Adipocyte (in vitro differentiated cells): ENCODE data around the gene ELF1.

Experiments
- DNase-seq: peaks from one replicate; pipeline ENCODE4 v3.0.0-alpha.2; 2015; ENCODE audit warnings: low read depth
- H3K27me3 ChIP-seq: replicated peaks from 2 replicates; pipeline ENCODE4 v1.7.0; 2013; ENCODE audit warnings: mild to moderate bottlenecking, low read length, moderate library complexity; ENCODE audit not compliant: control insufficient read depth, insufficient read depth
- H3K36me3 ChIP-seq: 2 replicates; pipeline ENCODE4 v1.7.0; 2013; ENCODE audit warnings: low read length, mild to moderate bottlenecking, moderate library complexity; ENCODE audit not compliant: control insufficient read depth, insufficient read depth, severe bottlenecking
- H3K4me1 ChIP-seq: 2 replicates; pipeline ENCODE4 v1.7.0; 2013; ENCODE audit warnings: mild to moderate bottlenecking, low read length, moderate library complexity; ENCODE audit not compliant: control insufficient read depth, insufficient read depth
- H3K4me3 ChIP-seq: 2 replicates; pipeline ENCODE4 v1.7.0; 2013; ENCODE audit warnings: mild to moderate bottlenecking, low read length, moderate library complexity
- H3K9ac ChIP-seq: 2 replicates; pipeline ENCODE4 v1.7.0; 2013; ENCODE audit warnings: mild to moderate bottlenecking, low read length, moderate library complexity
- H3K9me3 ChIP-seq: 2 replicates; pipeline ENCODE4 v1.7.0; 2013; ENCODE audit warnings: mild to moderate bottlenecking, low read length, moderate library complexity; ENCODE audit not compliant: control insufficient read depth

The ELF1 gene

GRCh38 chr13:41004875-41005693 lies 14.0 kb downstream of the ELF1 start:
- no peak for DNase-seq
- H3K4me3 ChIP-seq: no peak overlapping the region
- H3K9me3 ChIP-seq: no peaks in the 10 kb centered on the region
- H3K27me3 ChIP-seq: no peaks in the 10 kb centered on the region
- peaks cover 32% of the 10 kb centered on the region for H3K4me1 ChIP-seq
- H3K36me3 ChIP-seq: no peaks in the 10 kb centered on the region
- H3K9ac ChIP-seq: no peak overlapping the region

GRCh38 chr13:41002606-41003005 lies 16.5 kb downstream of the ELF1 start:
- no peak overlapping the region for H3K4me3 ChIP-seq
- peaks cover 20% of the 10 kb centered on the region for H3K4me1 ChIP-seq
- peaks cover 4% of the 10 kb centered on the region for H3K36me3 ChIP-seq
- no peaks in the 10 kb centered on the region for H3K27me3 ChIP-seq
- H3K9ac ChIP-seq: no peak overlapping the region
- no peak for DNase-seq
- H3K9me3 ChIP-seq: no peaks in the 10 kb centered on the region

GRCh38 chr13:41001695-41002094 lies 17.4 kb downstream of the ELF1 start:
- Histone ChIP-seq H3K36me3 (peaks cover 5% of the 10 kb centered on the region), H3K9me3 (no peaks in the 10 kb centered on the region), H3K4me1 (peaks cover 11% of the 10 kb centered on the region), H3K4me3 (no peak overlapping the region), H3K9ac (no peak overlapping the region), H3K27me3 (no peaks in the 10 kb centered on the region)
- no peak for DNase-seq

GRCh38 chr13:40999416-40999815 lies 19.7 kb downstream of the ELF1 start:
- peaks cover 11% of the 10 kb centered on the region for H3K4me1 ChIP-seq
- H3K27me3 ChIP-seq: no peaks in the 10 kb centered on the region
- H3K9me3 ChIP-seq: no peaks in the 10 kb centered on the region
- no peak for DNase-seq
- H3K4me3 ChIP-seq: no peak overlapping the region
- H3K9ac ChIP-seq: no peak overlapping the region
- peaks cover 5% of the 10 kb centered on the region for H3K36me3 ChIP-seq

- no peak for DNase-seq
- H3K9ac ChIP-seq: no peak overlapping the region
Measured at GRCh38 chr13:40996426-40997092, 22.6 kb downstream of the ELF1 start.

GRCh38 chr13:40995997-40996396 lies 23.1 kb downstream of the ELF1 start:
- no peaks in the 10 kb centered on the region for H3K9me3 ChIP-seq
- H3K9ac ChIP-seq: no peak overlapping the region
- DNase-seq: no peak
- H3K36me3 ChIP-seq: peaks cover 5% of the 10 kb centered on the region
- no peaks in the 10 kb centered on the region for H3K27me3 ChIP-seq
- no peak overlapping the region for H3K4me3 ChIP-seq
- peaks cover 17% of the 10 kb centered on the region for H3K4me1 ChIP-seq

More at GRCh38 chr13:40996426-40997092, 22.6 kb downstream of the ELF1 start:
- Histone ChIP-seq H3K4me3 (no peak overlapping the region), H3K27me3 (no peaks in the 10 kb centered on the region), H3K4me1 (peaks cover 17% of the 10 kb centered on the region), H3K36me3 (peaks cover 5% of the 10 kb centered on the region), H3K9me3 (no peaks in the 10 kb centered on the region)

- Histone ChIP-seq H3K27me3 (no peaks in the 10 kb centered on the region), H3K36me3 (peaks cover 5% of the 10 kb centered on the region), H3K4me3 (peak overlapping the region; percentile 60), H3K9me3 (no peaks in the 10 kb centered on the region), H3K4me1 (peaks cover 17% of the 10 kb centered on the region), H3K9ac (peak overlapping the region; percentile 0)
- no peak for DNase-seq
Measured at GRCh38 chr13:40994581-40995230, 24.4 kb downstream of the ELF1 start.

GRCh38 chr13:40993987-40994386 lies 25.1 kb downstream of the ELF1 start:
- Histone ChIP-seq H3K27me3 (no peaks in the 10 kb centered on the region), H3K36me3 (peaks cover 5% of the 10 kb centered on the region), H3K9ac (no peak overlapping the region), H3K4me1 (peaks cover 17% of the 10 kb centered on the region), H3K4me3 (no peak overlapping the region), H3K9me3 (no peaks in the 10 kb centered on the region)
- DNase-seq: no peak

GRCh38 chr13:40992678-40993518 lies 26.2 kb downstream of the ELF1 start:
- Histone ChIP-seq H3K9me3 (no peaks in the 10 kb centered on the region), H3K9ac (no peak overlapping the region), H3K4me3 (no peak overlapping the region), H3K27me3 (no peaks in the 10 kb centered on the region), H3K36me3 (peaks cover 3% of the 10 kb centered on the region), H3K4me1 (peaks cover 19% of the 10 kb centered on the region)
- no peak for DNase-seq

- Histone ChIP-seq H3K9ac (no peak overlapping the region), H3K36me3 (no peaks in the 10 kb centered on the region), H3K27me3 (no peaks in the 10 kb centered on the region), H3K9me3 (no peaks in the 10 kb centered on the region), H3K4me3 (no peak overlapping the region), H3K4me1 (peaks cover 32% of the 10 kb centered on the region)
- DNase-seq: peak; percentile 65
Measured at GRCh38 chr13:40987606-40988280, 31.4 kb downstream of the ELF1 start.
